ENCODE data around the gene LRRC26. TPM values are rescaled to one million over a fixed set of nuclear protein-coding genes. Genes with fewer than 3 reads are reported as not detected.
"Not testable (repeated sequence)": the region's sequence is repeated elsewhere in the genome, so short reads cannot be mapped to it uniquely, and the experiment has no call there.

LRRC26 gene
- total RNA-seq, 1 donor from 2014 or later, result not detected

DNA sequence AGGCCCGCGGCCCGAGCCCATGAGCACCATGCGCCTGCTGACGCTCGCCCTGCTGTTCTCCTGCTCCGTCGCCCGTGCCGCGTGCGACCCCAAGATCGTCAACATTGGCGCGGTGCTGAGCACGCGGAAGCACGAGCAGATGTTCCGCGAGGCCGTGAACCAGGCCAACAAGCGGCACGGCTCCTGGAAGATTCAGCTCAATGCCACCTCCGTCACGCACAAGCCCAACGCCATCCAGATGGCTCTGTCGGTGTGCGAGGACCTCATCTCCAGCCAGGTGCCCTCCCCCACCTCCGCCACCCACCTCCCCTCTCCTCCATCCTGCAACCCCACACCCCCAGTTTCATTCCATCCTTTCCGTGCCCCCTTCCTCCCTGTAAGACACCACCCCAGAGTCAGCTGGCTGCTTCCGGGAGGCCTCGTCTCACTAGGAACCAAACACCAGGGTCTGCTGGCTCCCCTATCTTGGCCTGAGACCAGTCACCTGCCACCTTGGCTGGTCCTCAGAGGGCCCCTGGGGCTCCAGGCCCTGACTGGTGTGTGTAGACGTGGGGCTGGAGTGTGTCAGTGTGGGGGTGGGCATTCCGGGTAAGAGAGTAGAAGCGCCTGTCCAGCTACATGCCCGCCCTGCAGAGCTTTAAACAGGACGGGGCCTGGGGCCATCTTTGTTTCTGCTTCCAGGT, 30.2 kb downstream of the LRRC26 start:
- no peak for DNase-seq (ENCODE audit: low read depth)

DNA sequence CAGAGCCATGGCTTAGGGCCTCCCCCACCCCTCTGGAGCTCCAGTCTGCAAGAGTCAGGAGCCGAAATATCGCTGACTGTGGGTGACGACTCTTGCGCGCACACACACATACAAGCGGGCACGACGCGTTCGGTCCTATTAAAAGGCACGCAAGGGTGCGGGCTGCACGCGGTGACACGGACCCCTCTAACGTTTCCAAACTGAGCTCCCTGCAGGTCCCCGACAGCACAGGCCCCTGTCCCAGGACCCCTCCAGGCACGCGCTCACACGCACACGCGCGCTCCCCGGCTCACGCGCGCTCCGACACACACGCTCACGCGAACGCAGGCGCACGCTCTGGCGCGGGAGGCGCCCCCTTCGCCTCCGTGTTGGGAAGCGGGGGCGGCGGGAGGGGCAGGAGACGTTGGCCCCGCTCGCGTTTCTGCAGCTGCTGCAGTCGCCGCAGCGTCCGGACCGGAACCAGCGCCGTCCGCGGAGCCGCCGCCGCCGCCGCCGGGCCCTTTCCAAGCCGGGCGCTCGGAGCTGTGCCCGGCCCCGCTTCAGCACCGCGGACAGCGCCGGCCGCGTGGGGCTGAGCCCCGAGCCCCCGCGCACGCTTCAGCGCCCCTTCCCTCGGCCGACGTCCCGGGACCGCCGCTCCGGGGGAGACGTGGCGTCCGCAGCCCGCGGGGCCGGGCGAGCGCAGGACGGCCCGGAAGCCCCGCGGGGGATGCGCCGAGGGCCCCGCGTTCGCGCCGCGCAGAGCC, 31.0 kb downstream of the LRRC26 start, which contains the start of gene GRIN1:
Gene GRIN1, plus strand, starts transcription at position 433 of the 746 bp plus-strand sequence. CDS start 333 bp downstream, outside the sequence.
- DNase-seq (ENCODE audit: low read depth), result peak; percentile 36

DNA sequence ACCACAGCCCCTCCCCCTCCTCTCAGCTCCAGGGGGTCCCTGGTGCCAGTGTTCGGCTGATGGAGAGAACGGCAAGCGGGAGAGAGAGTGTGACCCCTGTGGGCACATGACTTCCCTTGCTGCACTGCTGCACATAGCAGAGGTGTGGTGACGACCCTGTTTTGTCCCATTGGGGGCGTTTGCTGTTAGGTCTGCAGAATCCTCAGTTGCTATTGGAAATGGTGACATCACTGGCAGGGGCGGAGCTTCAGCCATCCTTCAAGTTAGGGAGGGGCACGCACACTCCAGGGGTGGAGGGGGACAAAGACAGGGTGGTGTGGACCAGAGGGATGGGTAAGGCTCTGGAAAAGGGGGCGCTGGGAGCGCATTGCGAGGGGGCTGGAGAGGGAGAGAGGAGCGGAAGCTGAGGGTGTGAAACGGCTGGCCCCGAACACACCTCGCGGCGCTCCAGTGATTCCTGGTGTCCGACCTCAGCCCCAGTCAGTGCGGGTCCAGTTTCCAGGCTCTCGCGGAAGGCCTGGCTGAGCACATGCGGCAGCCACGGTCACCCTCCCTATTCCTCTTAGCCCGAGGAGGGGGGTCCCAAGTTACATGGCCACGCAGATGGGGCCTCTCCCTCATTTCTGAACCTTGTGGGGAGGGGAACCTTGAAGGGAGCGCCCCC, 31.7 kb downstream of the LRRC26 start:
- no peak for DNase-seq (ENCODE audit: low read depth)

DNA sequence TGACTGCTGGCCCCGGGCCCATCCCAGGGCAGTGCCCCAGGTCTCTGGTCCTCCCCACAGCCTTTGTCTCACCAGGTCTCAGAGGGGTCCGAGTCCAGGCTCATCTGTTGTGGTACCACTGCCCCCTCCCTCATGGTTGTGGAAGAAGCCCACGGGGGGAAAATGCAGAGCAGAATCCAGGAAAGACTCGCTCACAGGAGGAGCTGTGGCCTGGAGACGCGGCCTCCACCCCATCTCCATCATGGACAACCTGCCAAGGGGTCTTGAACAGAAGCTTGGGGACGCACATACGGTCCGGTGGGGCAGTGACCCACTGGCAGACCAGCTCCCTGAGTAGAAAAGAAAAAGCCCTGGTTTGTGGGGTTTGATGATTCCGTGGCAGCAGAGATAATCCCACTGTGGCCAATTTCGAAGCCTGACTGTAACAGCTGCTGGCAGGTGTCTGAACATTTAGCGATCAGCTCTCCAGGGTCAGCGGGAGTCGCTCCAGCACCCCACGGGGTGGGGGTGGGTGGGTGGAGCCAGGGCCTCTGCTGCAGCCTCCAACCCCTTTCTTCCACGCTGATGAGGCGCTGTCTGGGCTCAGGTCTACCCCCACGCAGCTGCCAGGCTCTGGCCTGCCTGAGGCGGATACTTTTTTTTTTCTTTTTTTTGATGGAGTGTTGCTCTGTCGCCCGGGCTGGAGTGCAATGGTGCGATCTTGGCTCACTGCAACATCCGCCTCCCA, 32.8 kb downstream of the LRRC26 start:
- peak; percentile 71 for DNase-seq (ENCODE audit: low read depth)

DNA sequence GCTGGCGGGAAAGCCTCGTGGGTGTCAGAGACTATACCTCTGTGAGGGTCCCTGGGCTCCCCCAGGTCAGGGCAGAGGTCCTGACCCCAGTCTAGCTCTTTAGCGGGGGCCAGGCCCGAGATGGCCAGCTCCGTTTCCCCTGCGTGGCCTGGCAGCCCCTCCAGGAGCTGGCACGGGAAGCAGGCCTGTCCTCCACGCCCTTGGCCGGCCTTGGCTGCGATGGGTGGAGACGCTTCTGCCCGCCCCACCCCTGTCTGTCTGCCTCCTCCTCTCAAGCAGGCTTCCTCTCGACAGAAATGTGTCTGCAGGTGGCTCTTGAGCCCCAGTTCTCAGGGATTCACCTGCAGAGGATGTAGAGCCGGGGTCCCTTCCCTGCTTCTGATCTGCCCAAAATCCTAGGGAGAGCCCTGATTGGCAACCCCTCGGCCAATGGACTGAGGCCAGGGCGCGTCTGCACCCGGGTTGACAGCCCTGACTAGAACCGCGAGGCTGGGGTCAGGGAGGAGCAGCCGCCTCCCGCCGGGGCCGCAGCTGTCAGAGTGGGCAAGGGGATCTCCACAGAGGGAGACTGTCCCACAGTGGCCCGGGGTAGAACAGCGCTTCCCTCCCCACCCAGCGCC, 33.5 kb downstream of the LRRC26 start:
- DNase-seq (ENCODE audit: low read depth), result peak; percentile 33

DNA sequence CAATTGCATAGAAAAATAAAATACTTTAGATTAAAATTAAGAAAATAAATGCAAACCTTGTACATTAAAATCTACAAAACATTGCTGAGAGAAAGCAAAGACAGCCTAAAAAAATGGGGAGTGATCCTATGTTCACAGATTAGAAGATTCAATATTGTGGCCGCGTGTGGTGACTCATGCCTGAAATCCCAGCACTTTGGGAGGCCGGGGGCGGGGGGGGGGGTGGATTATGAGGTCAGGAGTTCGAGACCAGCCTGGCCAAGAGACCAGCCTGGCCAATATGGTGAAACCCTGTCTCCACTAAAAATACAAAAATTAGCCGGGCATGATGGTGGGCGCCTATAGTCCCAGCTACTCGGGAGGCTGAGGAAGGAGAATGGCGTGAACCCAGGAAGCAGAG, 34.7 kb downstream of the LRRC26 start:
- not testable (repeated sequence) for DNase-seq (ENCODE audit: low read depth)

DNA sequence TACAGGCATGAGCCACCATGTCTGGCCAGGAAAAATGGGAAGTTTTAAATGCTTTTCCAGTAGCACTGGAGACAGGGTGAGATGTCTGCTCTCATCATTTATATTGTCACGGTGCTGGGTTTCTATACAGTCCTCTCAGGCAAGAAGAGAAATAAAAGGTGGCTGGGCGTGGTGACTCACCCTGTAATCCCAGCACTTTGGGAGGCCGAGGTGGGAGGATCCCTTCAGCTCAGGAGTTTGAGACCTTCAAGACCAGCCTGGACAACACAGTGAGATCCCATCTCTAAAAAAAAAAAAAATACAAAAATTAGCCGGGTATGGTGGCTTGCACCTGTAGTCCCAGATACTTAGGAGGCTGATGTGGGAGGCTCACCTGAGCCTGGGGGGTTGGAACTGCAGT, 35.7 kb downstream of the LRRC26 start:
- DNase-seq (ENCODE audit: low read depth), result no peak

DNA sequence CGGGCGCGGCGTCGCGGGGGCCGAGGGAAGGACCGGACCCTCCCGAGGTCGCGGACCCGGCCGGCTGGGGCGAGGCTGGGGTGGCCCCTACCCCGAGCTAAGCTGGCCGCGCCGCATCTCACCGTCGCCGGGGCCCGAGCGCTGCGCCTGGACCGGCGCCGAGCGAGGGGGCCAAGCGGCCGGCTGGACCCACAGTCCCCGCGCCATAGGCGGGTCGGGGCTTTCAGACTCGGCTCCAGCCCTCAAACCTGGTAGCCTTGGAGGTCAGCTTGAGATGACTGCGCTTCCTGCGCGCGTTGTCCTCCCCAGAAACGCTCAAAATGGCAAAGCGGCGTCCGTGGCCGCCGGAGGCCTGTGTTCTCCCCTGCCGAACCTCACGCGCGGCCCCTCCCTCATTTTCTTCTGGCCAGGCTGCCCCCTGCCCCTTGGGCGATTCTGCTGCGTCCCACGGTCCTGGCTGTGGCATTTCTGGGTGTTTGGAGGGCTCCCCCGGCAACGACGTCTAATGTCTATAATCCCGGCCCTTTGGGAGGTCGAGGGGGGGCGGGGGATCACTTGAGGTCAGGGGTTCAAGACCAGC, 39.6 kb downstream of the LRRC26 start:
- no peak for DNase-seq (ENCODE audit: low read depth)

DNA sequence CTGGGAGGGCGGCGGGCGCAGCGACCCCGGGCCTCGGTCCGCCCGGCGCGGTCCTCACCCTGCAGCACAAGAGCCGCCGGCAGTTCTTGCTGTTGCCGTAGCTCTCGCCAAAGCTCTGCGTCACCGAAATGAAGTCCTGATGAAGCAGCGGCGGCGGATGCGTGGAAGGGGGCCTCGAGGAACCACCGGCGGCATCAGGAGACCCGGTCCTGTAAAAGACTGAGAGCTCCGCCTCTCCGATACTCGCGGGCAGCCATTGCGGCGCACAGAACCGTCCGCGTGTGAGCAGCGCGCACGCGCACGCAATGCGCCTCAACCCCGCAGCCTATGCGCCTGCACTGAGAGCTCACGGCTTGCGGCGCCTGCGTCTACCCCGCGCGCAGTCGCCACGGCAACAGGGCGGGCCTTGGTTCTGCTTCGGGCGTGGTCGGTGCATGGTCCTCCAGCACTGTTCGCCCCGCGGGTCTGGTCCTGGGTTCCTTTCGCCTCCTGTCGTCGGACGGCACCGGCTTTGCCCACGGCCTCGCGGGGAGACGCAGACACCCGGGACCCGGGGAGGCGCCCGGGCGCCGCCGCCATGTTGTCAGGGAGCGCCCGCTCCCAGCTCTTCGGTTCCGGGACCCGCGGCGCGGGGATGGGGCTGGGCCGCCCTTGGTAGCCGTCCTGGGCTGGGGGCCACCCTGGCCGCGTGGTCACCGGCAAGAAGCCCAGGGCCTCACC, 40.2 kb downstream of the LRRC26 start:
- DNase-seq (ENCODE audit: low read depth), result peak; percentile 92

DNA sequence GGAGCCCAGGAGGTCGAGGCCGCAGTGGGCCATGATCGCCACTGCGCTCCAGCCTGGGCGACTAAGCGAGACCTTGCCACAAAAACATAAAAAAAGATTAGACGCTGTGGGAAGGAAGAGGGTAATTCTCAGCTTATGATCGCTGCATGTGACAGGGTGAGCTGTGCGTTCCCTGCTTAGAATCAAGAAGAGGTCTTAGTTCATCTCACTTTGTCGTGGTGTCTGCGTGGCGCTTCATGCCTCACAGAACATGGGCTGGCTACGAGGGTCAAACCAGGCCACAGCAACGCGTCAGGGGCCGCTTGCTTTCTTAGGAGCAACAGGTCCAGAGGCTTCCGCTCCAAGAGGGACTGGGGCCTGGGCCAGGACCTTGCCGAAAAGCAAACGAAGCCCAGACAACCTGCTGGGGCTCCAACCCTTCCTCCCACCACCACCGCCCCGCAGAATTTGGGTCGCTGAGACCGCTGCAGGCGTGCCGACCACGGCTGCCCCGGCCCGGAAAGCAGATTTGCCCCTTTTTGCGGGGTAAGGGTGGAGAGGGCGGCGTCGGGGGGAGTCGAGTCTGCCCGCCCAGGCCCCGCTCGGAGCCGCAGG, 40.9 kb downstream of the LRRC26 start:
- peak; percentile 26 for DNase-seq (ENCODE audit: low read depth)

DNA sequence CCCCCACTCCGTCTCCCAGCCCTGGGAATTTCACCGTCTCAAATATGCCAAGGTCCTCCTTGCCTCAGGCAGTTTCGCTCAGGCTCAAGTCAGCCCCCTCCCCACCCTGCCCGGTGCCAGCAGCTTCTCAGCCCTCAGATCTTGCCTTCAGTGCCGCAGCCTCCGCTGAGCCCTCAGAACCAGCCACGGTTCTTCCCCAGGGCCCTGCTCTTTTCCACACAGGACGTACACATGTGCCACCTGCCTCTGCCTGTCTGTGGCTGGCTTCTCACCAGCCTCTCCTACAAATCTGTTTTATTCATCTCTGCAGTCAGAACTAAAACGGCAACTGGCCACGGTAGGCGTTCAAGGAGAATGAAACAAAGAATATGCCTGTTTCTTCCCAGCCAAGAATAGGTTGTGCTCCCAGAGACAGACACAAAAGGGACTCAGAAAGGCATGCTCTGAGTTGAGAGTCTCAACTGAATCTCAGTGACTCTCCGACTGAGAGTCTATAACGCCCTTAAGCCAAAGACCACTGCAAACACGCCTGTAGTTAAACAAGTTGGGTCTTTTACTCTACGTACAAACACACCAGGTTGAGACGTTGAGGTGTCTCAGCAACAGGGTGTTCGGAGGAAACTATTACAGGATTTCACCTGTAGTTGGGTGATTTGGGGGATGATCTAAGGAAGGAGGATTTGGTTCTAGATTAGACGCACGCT, 41.5 kb downstream of the LRRC26 start:
- peak; percentile 67 for DNase-seq (ENCODE audit: low read depth)

DNA sequence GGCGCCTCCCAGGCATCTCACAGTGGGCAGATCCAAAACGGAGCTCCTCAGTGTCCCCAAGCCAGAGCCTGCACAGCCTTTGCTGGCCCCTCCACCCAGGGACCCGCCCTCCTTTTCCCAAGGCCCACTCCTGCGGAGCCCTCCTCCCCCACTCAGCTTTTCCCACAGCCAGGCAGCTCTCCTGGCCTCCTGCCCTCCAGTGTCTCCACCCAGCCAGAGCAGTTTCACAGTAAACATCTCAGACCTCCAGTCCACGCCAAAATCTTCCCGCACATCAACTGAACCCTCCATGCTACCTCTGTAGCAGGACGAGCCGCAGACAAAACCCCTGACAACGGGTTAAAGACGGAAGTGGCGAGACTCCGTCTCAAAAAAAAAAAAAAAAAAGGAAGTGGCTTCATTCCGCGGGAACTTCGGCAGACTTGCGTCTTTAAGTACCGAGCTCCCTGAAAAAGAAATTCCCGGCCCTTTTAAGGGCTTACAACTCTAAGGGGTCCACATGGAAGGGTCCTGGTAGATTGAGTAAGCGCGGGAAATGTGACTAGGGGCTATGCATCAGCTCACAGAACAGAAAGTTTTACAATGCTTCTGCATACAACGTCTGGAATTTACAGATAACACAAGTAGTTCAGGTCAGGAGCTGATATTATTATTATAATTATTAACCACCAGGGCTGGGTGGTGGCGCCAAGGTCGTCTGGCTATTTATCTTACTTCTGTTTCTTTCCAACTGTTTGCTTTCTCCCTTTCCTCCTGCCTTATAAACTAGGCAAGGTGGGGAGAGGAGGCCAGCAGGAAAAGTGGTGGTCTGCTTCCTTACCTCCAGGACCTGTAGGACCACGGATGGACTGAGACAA, 42.3 kb downstream of the LRRC26 start:
- no peak for DNase-seq (ENCODE audit: low read depth)

DNA sequence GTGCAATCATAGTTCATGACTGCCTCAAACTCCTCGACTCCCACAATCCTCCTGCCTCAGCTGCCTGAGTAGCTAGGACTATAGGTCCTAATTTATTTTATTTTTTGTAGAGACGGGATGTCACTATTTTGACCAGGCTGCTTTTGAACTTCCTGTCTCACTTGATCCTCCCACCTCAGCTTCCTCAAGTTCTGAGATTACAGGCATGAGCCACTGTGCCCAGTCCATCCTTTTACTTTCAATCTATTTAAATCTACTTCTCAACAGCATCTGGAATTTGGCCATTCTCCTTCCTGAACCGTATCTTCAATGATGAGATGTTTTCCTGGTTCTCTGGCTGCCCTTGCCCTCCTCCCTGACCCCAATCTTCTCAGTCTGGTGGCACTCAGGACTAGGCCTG, 43.1 kb downstream of the LRRC26 start:
- no peak for DNase-seq (ENCODE audit: low read depth)

DNA sequence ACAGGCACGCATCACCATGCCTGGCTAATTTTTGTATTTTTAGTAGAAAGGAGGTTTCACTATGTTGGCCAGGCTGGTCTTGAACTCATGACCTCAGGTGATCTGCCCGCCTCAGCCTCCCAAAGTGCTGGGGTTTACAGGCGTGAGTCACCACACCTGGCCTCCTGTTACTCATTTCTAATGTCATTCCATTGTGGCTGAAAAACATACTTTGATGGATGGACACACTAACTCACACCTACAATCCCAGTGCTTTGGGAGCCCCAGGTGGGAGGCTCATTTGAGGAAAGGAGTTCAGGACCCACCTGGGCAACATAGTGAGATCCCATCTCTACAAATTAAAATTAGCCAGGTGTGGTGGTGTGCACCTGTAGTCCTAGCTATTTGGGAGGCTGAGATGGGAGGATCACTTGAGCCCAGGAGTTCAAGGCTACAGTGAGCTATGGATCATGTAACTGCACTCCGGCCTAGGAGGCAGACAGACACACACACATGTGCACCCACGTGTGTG, 45.8 kb downstream of the LRRC26 start:
- not testable (repeated sequence) for DNase-seq (ENCODE audit: low read depth)

DNA sequence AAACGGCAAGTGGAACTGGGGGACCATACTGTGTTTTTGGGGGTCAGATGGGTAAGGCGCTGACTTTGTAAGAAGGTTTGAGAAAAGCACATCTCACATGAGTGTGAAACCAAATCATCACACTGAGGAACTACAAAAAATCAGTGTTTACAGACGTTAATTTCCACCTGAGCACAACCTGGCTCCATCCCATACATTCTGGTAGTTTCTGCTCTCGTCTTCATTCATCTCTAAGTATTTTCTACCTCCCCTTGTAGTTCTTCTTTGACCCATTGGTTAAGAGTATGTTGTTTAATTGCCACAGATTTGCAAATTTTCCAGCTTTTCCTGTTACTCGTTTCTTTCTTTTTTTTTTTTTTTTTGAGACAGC, 46.4 kb downstream of the LRRC26 start:
- DNase-seq (ENCODE audit: low read depth), result no peak

DNA sequence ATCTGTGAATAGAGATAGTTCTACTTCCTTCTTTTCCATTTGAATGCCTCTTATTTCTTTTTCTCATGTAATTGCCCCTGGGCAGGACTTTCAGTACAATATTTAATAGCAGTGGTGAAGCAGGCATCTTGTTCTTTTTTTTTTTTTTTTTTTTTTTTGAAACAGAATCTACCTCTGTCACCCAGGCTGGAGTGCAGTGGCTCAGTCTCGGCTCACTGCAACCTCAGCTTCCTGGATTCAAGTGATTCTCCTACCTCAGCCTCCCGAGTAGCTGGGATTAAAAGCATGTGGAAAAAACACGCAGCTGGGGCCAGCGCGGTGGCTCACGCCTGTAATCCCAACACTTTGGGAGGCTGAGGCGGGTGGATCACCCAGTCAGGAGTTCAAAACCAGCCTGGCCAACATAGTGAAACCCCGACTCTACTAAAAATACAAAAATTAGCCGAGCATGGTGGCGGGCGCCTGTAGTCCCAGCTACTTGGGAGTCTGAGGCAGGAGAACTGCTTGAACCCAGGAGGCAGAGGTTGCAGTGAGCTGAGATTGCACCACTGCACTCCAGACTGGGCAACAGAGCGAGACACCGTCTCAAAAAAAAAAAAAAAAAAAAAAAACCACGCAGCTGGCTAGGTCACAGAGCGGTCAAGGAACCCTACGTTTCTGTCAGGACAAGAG, 46.9 kb downstream of the LRRC26 start:
- DNase-seq (ENCODE audit: low read depth), result not testable (repeated sequence)

All from myocyte (in vitro differentiated cells).